Nephron (organoid): ENCODE results near the gene SLC10A4.

Source experiments
- H3K27ac Mint-ChIP-seq, 3 experiments: 2 replicates each; pipeline ENCODE4 v1.8.0; 2020; ENCODE audit warnings: mixed read lengths in 3 of 3, mild to moderate bottlenecking in 2 of 3, moderate library complexity in 1 of 3
- H3K27me3 Mint-ChIP-seq: 2 replicates; pipeline ENCODE4 v1.8.0; 2021; ENCODE audit warnings: low read depth, mild to moderate bottlenecking, moderate library complexity, mixed read lengths
- H3K36me3 Mint-ChIP-seq: 2 replicates; pipeline ENCODE4 v1.8.0; 2020; ENCODE audit warnings: low read depth, mixed read lengths
- H3K4me1 Mint-ChIP-seq: 2 replicates; pipeline ENCODE4 v1.8.0; 2020; ENCODE audit warnings: mixed read lengths
- H3K4me3 Mint-ChIP-seq, 3 experiments: 2 replicates each; pipeline ENCODE4 v1.8.0; 2020; ENCODE audit warnings: mild to moderate bottlenecking in 3 of 3, mixed read lengths in 3 of 3, moderate library complexity in 2 of 3
- H3K9me3 Mint-ChIP-seq: 2 replicates; pipeline ENCODE4 v1.8.0; 2020; ENCODE audit warnings: mixed read lengths
- TF ChIP-seq, protein P1 (sequence below), 3 experiments: fragments of 200-600 bp; sonication (generic); IDR thresholded peaks; one replicate each; pipeline ENCODE4 v1.5.0; 2021; ENCODE audit warnings: antibody characterized with exemption in 3 of 3; ENCODE audit not compliant: unreplicated experiment in 3 of 3

Gene SLC10A4

DNA sequence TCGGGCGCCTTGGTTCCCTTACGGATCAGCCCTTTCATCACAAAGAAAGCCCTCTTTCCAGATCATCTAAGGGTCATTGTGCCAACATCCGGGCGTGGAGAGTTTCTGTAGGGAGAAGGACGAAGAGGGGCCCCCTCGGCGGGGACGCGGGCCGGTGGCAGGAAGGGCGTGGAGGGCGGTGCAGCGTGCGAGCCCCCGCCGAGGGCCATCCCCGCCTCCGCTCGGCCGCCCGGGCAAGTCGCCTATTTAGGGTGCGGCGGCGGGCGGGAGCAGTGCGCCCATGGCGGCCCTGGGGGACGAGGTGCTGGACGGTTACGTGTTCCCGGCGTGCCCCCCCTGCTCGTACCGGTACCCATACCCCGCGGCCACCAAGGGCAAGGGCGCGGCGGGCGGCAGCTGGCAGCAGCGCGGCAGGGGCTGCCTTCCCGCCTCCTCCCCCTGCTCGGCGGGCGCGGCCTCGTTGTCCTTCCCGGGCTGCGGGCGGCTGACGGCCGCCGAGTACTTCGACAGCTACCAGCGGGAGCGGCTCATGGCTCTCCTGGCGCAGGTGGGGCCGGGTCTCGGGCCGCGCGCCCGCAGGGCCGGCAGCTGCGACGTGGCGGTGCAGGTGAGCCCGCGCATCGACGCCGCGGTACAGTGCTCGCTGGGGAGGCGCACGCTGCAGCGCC is 7.0 kb downstream of the SLC10A4 start, which contains the start of gene ZAR1:
ZAR1 (plus strand) TSS at position 241 of the 668 bp plus-strand sequence; CDS start at position 281, 40 bp downstream.
- Mint-ChIP-seq H3K27me3 (peaks cover 77% of the 10 kb centered on the region), H3K27ac (no peak within 1 kb of the TSS), H3K36me3 (peaks cover 5% of the 10 kb centered on the region), H3K4me1 (no peaks in the 10 kb centered on the region), H3K9me3 (peaks cover 2% of the 10 kb centered on the region), H3K4me3 (peak within 1 kb of the TSS; percentile 53 to 69 (median 67))
- TF ChIP-seq, protein P1, sequence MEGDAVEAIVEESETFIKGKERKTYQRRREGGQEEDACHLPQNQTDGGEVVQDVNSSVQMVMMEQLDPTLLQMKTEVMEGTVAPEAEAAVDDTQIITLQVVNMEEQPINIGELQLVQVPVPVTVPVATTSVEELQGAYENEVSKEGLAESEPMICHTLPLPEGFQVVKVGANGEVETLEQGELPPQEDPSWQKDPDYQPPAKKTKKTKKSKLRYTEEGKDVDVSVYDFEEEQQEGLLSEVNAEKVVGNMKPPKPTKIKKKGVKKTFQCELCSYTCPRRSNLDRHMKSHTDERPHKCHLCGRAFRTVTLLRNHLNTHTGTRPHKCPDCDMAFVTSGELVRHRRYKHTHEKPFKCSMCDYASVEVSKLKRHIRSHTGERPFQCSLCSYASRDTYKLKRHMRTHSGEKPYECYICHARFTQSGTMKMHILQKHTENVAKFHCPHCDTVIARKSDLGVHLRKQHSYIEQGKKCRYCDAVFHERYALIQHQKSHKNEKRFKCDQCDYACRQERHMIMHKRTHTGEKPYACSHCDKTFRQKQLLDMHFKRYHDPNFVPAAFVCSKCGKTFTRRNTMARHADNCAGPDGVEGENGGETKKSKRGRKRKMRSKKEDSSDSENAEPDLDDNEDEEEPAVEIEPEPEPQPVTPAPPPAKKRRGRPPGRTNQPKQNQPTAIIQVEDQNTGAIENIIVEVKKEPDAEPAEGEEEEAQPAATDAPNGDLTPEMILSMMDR (IDR thresholded peaks at IDR 0.05; ENCODE audit: unreplicated experiment in 3 of 3): no peak

DNA sequence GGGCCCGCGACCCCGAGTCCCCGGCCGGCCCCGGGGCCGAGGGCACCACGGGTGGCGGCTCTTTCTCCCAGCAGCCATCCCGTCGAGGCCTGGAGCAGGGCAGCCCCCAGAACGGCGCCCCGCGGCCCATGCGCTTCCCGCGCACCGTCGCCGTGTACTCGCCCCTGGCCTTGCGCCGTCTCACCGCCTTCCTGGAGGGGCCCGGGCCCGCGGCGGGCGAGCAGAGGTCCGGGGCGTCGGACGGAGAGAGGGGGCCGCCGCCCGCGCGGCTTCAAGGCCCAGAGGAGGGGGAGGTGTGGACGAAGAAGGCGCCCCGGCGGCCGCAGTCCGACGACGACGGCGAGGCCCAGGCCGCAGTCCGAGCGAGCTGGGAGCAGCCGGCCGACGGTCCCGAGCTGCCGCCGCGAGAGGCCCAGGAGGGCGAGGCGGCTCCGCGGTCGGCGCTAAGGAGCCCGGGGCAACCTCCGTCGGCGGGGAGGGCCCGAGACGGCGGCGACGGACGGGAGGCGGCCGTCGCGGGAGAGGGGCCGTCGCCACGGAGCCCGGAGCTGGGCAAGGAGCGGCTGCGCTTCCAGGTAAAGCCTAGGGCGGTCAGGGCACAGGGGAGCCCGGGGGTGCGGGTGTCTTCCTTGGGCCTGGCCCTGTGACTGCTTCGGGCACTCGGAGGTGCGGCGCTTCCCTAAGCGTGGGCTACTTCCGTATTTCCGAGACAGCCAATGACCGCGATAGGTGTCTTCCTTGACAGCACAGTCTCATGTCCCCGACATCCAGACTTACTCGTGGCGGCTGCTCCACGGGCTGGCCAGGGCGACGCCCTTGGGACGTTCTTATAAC is 7.8 kb downstream of the SLC10A4 start:
- TF ChIP-seq, protein P1 (IDR thresholded peaks at IDR 0.05; ENCODE audit: unreplicated experiment in 3 of 3): no peak
- no peaks in the 10 kb centered on the region for H3K4me1 Mint-ChIP-seq
- peaks cover 2% of the 10 kb centered on the region for H3K9me3 Mint-ChIP-seq
- H3K36me3 Mint-ChIP-seq: peaks cover 11% of the 10 kb centered on the region
- H3K27me3 Mint-ChIP-seq: peaks cover 70% of the 10 kb centered on the region
- H3K4me3 Mint-ChIP-seq: peak overlapping the region in 1 of 3 experiments; percentile 11
- H3K27ac Mint-ChIP-seq: no peak overlapping the region

DNA sequence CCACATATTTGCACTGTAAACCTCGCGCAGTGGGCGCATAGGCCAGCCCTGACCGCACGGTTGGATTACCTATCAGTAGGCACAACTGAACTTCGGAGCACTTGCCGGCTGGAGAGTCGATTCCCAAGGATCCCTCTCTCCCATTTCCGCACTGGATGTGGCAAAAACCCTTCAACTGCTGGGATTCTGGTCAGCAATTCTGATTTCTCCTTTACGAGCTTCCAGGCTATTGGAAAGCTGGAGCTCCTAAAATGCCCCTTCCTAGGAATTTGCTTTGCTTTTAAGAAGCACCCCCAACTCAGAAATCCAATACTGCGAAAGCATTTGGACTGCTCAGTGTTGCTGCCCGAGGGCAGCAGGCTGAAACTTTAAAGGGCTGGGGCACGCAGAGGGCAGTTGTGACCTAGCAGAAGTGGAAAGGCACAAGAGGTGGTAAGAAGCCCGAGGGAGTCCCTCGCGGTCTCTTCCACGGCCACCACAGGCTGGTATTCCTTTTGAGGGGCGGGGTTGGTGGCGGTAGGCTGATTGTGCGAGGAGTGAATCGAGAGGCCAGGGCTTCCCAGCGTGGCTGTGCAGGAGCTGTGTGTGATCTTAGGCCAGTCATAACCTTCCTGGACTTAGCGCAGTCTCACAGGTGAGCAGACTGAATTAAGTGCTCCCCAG is 8.5 kb downstream of the SLC10A4 start:
- Mint-ChIP-seq H3K36me3 (peaks cover 15% of the 10 kb centered on the region), H3K9me3 (peaks cover 2% of the 10 kb centered on the region), H3K4me1 (no peaks in the 10 kb centered on the region), H3K27ac (peak overlapping the region in 1 of 3 experiments; percentile 44), H3K27me3 (peaks cover 65% of the 10 kb centered on the region), H3K4me3 (peak overlapping the region; percentile 8 to 38 (median 11))
- TF ChIP-seq, protein P1 (IDR thresholded peaks at IDR 0.05; ENCODE audit: unreplicated experiment in 3 of 3): no peak

DNA sequence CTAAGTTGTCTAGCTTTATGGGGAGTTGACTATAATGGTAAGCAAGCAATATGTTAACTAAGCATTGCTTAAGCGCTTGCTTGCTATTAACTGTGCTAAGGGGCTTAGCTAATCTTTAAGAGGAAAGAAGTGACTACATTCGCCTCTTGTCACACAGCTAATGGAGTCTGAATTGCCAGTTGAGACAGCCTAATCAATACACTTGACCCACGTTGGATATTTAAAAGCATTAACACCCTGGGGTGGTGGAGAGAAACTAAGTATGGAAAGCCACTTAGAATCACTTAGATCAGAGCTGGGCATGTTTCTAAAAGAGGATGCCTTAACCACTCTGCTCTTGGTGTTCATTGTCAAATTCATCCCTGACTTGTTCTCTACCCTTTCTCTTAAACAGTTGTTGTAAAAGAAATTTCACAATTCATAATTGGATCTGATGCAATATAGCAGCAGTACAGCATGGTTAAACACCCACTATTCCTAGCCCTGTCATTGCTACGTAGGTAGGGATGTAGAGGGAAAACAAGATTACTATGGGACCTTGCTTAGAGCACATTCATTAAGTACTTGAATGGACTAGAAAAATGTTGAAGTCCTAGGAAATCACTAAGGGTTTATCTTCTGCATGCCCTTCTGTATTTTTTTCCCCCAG is 10.4 kb downstream of the SLC10A4 start:
- Mint-ChIP-seq H3K36me3 (peaks cover 10% of the 10 kb centered on the region), H3K9me3 (no peaks in the 10 kb centered on the region), H3K4me1 (no peaks in the 10 kb centered on the region), H3K27ac (no peak overlapping the region), H3K27me3 (peaks cover 46% of the 10 kb centered on the region), H3K4me3 (no peak overlapping the region)
- TF ChIP-seq, protein P1 (IDR thresholded peaks at IDR 0.05; ENCODE audit: unreplicated experiment in 3 of 3): no peak

DNA sequence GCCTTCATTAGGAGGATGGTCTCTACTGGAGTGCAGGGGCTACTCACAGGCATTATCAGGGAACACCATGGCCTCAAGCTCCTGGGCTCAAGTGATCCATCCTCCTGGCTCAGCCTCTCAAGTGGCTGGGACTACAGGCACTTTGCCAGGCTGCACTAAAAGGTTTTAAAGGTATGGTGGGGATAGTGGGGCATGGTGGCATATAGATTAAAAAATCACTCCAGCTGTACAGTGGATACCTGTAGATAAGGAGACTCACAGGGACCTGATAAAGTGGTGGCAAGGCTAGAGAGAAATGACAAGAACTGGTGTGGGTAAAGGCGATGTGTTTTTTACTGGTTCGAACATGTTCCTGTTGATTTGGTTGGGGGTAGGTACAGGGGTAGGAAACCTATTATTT is 12.8 kb downstream of the SLC10A4 start:
- Mint-ChIP-seq H3K4me1 (no peaks in the 10 kb centered on the region), H3K36me3 (peaks cover 25% of the 10 kb centered on the region), H3K27me3 (peaks cover 30% of the 10 kb centered on the region), H3K9me3 (no peaks in the 10 kb centered on the region), H3K4me3 (no peak overlapping the region), H3K27ac (no peak overlapping the region)
- TF ChIP-seq, protein P1 (IDR thresholded peaks at IDR 0.05; ENCODE audit: unreplicated experiment in 3 of 3): no peak
